NCI-H524 (cell line): ENCODE data around the gene N4BP3.
"Not testable (repeated sequence)": the region's sequence is repeated elsewhere in the genome, so short reads cannot be mapped to it uniquely, and the experiment has no call there.

Experiments used
- DNase-seq, 2 experiments: peaks; one replicate each; lab custom pipeline; 2025; lab: John Stamatoyannopoulos, UW

Gene N4BP3

DNA sequence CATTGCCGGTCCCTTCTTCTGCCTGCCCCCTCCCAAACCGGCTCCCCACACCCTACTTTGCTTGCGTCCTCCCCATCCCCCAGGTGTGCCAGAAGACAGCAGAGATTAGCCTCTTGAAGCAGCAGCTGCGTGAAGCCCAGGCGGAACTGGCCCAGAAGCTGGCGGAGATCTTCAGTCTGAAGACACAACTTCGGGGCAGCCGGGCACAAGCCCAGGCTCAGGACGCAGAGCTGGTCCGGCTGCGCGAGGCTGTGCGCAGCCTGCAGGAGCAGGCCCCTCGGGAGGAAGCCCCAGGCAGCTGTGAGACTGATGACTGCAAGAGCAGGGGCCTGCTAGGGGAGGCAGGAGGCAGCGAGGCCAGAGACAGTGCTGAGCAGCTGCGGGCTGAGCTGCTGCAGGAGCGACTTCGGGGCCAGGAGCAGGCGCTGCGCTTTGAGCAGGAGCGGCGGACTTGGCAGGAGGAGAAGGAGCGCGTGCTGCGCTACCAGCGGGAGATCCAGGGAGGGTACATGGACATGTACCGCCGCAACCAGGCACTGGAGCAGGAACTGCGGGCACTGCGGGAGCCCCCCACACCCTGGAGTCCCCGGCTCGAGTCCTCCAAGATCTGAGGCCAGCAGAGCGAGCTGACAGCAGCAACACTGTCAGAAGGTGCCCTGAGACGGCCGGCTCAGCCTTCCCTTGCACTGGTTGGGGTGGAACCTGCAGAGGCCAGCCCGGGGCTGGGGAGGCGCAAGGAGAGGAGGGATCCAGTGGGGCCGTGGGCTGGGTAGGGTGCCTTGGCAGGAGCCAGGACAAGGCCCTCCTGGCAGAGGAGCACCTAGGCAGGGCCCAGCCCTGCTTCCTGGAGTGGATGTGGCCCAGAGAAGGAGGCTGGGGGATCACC lies 8.3 kb downstream of the N4BP3 start:
- peak; percentile 54 to 73 for DNase-seq

DNA sequence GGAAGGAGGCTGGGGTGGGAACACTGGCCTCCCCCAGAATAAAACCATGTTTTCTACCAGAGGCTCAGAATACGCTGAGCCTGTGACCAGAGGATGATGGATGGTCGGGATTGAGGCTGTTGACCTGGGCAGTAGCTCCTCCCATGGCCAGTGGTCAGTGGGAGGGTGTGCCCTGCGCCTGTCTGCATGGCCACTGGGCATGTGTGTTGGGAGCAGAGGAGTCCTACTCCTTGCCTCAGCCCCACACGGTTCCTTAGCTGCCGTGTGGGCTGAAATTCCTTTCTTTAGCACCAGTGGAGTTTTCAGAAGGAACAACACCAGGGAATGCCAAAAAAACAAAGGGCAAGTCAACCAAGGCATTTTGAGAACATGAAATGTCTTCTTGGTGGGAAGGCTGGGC lies 9.0 kb downstream of the N4BP3 start:
- no peak for DNase-seq

DNA sequence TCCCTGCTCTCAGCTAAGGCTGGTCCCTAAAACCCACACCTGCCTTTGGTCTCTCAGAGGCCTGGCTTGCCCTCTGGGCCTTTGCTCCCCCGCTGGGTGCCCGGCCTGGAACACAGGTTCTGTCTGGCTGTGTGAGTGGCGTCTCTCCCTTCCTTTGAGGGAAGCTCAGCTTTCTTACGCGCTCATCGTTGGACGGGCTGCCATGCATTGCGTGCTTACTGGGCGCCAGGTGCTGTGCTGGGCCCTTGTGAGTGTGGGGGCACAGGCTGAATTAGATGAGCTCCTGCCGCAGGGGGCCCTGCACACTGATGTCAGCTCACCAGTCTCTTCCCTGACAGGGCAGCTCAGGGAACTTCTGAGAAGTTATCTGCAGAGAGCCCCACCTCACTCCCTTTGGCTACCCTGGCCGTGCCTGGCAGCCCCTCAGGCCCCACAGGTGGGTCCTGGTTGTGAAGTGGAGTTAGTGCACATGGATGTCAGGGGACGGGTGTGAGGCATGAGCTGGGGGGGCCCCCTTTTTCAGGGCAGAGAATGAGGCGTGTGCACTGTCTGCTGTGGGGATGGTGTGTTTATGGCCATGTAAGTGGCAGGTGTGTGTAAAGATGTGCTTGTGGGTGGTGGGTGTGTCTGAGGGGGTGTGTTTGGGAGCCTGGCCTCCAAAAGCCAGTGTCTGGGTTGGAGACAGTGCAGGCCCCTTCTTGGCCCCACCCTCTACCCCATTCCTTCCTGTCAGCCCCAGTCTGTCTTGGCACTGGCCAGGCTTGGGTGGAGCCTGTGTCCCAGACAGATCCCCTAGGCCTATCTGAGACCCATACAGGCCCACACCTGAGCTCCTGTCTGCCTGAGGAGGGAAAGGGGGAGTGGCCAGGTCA lies 10.0 kb downstream of the N4BP3 start:
- DNase-seq = no peak

DNA sequence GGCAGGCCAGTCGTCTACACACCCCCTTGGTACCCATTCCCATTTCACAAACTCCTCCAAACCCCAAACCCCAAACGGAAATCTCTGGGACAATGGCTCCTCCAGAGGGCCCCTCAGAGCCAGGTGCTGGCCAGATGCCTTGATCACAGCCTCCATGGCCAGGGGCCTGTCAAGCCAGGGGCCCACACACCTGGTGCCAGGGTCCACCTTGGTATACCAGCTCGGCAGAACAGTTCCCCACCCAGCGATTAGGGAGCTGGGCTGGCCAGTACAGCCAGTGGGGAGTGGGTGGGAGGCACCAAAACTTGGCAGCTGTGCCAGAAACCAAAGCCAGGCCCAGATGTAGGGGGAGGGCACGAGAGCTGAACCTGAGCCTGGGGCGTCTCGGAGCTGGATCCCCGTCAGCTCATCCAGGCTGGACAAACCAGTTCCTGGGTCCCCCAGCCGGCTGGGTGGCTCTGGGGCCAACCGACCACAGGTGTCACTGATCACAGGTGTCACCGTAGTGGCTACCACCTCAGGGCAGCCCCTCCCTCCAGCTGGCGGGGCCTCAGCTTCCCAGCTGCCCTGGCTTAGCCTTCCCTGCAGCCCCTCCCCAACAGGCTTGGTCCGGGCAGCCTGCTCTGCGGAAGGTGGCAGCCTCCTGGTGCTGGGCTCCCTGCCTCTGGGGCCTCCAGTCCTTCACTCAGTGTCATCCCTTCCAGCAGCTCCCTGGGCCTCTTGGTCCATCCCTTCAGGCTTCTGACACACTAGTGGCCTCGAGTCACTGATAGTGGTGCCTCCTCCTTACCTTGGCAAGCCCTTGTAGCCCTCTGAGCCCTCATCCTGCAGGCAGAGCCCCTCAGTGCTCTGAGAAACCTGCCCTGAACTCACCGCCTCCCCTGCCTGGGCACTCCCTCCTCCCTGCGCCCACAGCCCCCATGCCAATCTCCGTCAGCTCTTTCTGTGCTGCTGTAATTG lies 10.9 kb downstream of the N4BP3 start:
- DNase-seq = no peak

GRCh38 chr5:178125253-178125906 lies 12.0 kb downstream of the N4BP3 start:
- DNase-seq = no peak

DNA sequence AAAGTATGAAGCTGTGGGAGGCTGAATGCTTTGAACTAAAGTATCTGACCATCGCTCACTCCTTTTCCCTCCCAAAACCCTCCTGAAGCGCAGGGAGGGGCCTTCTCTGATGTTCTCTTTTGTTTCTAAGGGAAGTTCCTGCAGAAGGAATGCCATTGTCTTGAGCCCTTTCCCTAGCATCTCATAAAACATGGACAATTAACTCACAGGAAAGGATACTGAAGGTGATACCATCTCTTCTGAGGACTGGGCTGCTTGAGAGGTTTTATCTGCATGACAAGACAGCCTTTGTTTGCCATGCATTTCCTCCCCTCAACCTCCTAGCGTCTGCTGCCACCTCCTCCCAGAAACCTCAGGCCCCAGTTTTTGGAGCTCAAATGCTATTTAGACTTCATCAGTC lies 13.2 kb downstream of the N4BP3 start:
- no peak for DNase-seq

- DNase-seq = not testable (repeated sequence)
Observed at GRCh38 chr5:178127300-178128009, 14.1 kb downstream of the N4BP3 start.

DNA sequence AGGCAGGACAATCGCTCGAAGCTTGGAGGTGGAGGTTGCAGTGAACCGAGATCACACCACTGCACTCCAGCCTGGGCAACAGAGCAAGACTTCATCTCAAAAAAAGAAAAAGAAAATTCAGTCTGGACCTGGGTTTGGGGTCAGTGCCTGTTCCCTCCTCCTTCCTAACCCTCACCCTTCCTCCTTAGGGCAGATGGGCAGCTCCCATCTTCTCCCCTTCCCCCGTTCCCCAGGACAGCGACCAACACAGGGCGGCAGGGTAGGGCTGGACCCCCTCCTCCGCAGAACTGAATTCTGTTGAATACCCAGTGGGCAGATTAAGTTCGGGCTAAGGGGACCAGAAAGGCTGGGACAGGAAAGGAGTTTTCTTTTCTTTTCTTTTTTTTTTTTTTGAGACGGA lies 16.0 kb downstream of the N4BP3 start:
- DNase-seq = no peak

GRCh38 chr5:178130234-178130575 lies 16.9 kb downstream of the N4BP3 start:
- not testable (repeated sequence) for DNase-seq

GRCh38 chr5:178130576-178131445 lies 17.5 kb downstream of the N4BP3 start, which contains the start of gene RMND5B:
Gene RMND5B, plus strand, starts transcription at chr5:178131014. Its CDS starts 7,106 bp downstream, at chr5:178138120.
- peak; percentile 71 to 78 for DNase-seq

GRCh38 chr5:178131446-178131996 lies 18.2 kb downstream of the N4BP3 start:
- DNase-seq = no peak

DNA sequence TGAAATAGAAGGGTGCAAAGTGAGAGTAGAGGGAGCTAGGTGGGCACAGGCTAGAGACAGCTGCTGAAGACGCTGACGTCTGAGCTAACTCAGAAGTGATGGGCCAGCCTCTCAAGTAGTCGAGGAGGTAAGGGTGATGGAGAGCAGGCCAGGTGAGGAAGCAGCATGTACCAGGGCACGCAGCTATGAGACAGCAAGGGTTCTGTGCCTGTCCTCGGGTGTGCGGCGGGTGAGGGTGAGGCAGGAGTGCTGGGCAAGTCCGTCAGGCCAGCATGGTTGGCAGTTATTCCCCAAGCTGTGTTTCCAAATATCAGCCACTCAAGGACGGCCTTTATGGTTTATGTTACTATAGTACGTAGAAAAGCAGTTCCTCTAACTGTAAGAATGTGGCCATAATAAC lies 23.7 kb downstream of the N4BP3 start:
- DNase-seq = no peak

- no peak for DNase-seq
Observed at GRCh38 chr5:178137991-178138390, 24.7 kb downstream of the N4BP3 start.

DNA sequence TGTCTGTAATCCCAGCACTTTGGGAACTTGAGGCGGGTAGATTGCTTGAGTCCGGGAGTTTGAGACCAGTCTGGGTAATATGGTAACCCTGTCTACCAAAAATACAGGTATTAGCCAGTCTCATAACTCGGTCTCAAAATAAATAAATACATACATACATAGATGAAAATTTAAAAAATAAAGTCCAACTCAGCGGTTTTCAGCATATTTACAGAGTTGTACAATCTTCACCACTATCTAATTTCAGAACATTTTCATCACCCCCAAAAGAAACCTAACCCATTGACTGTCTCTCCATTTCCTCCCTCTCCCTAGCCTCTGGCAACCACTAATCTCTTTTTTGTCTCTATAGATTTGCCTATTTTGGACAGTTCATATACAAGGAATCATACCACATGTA lies 28.2 kb downstream of the N4BP3 start:
- no peak for DNase-seq

DNA sequence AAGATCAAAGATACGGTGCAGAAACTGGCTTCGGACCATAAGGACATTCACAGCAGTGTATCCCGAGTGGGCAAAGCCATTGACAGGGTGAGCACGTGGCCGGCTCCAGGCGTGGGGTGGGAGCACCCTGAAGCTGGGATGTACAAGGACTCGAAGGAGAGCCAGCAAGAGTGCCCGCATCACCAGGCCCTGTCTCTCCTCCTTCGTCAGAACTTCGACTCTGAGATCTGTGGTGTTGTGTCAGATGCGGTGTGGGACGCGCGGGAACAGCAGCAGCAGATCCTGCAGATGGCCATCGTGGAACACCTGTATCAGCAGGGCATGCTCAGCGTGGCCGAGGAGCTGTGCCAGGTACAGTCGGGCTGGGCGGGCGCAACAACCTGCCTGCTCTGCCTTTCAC lies 29.3 kb downstream of the N4BP3 start:
- DNase-seq = no peak

- DNase-seq = no peak
Observed at GRCh38 chr5:178143246-178143645, 29.9 kb downstream of the N4BP3 start.

GRCh38 chr5:178143901-178144300 lies 30.6 kb downstream of the N4BP3 start:
- peak in 1 of 2 experiments; percentile 23 for DNase-seq

DNA sequence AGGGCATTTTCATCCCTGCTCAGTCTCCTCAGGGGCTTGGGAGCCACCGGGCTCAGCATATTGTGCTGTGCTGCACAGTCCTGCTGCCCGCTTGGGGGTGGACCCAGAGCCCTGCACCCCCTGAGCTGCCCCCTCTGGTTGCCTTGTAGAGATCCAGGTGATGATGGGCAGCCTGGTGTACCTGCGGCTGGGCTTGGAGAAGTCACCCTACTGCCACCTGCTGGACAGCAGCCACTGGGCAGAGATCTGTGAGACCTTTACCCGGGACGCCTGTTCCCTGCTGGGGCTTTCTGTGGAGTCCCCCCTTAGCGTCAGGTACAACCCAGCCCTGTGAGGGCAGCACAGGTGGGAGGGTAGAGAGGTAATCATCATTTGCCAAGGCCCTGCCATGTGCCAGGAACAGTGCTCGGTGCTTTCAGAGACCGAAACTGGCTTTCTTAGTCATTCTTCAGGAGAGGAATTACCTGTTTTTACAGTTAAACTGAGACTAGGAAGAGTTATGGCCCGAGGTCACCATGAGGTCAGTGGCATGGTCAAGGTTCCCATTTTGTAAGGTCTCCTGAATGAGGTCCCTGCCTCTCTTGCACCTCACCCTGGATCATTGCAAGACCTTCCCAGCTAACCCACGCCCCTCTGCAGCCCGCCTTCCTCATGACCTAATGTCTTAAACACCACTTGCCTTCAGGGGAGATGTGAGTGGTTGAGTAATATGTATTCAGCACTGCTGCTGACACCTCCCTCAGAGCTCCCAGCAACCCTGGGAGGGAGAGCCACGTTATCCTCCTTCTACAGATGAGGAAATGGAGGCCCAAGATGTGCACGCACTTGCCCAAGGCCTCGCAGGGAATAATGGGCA lies 32.9 kb downstream of the N4BP3 start:
- DNase-seq = peak in 1 of 2 experiments; percentile 49
